Fibroblast of lung (primary cell): ENCODE results near the gene RNF5. TPM values are rescaled to one million over a fixed set of nuclear protein-coding genes. Genes with fewer than 3 reads are reported as not detected.

ENCODE experiments used
- DNase-seq, 2 donors: peaks; one replicate each; pipeline versions ENCODE4 v3.0.0 to v3.0.0-alpha.2; 2010; ENCODE audit warnings: low read depth in 2 of 2
- H2AFZ ChIP-seq: 2 replicates; pipeline ENCODE4 v1.5.1; 2012; ENCODE audit warnings: low read length, control low read depth, inconsistent platforms
- H3K27ac ChIP-seq: 2 replicates; pipeline ENCODE4 v1.5.1; 2011; ENCODE audit warnings: low read length, control low read depth; ENCODE audit not compliant: insufficient read depth
- H3K27me3 ChIP-seq: 2 replicates; pipeline ENCODE4 v1.5.1; 2011; ENCODE audit warnings: mild to moderate bottlenecking, low read length; ENCODE audit not compliant: control insufficient read depth, insufficient read depth
- H3K36me3 ChIP-seq: 2 replicates; pipeline ENCODE4 v1.5.1; 2011; ENCODE audit warnings: low read length; ENCODE audit not compliant: control insufficient read depth, insufficient read depth
- H3K4me1 ChIP-seq: 2 replicates; pipeline ENCODE4 v1.5.1; 2011; ENCODE audit warnings: low read length; ENCODE audit not compliant: control insufficient read depth, insufficient read depth; ENCODE audit errors: extremely low read depth
- H3K4me2 ChIP-seq: 2 replicates; pipeline ENCODE4 v1.5.1; 2011; ENCODE audit warnings: low read length, control low read depth; ENCODE audit not compliant: insufficient read depth; ENCODE audit errors: extremely low read depth
- H3K4me3 ChIP-seq, 4 experiments: fragments of 200-600 bp in 1 of 4; sonication (generic) in 1 of 4; replicated peaks in 1 of 4; 2 replicates each; pipeline ENCODE4 v1.5.1; 2011 to 2016; ENCODE audit warnings: low read length in 4 of 4, low read depth in 3 of 4, mild to moderate bottlenecking in 3 of 4, control low read depth in 2 of 4, inconsistent platforms in 1 of 4, mixed read lengths in 1 of 4; ENCODE audit not compliant: insufficient read depth in 1 of 4; ENCODE audit errors: control extremely low read depth in 1 of 4
- H3K79me2 ChIP-seq: 2 replicates; pipeline ENCODE4 v1.5.1; 2012; ENCODE audit warnings: mild to moderate bottlenecking, low read length, inconsistent platforms; ENCODE audit not compliant: control insufficient read depth, insufficient read depth
- H3K9ac ChIP-seq: 2 replicates; pipeline ENCODE4 v1.5.1; 2011; ENCODE audit warnings: mild to moderate bottlenecking, low read length, control low read depth; ENCODE audit not compliant: insufficient read depth
- H3K9me3 ChIP-seq: 2 replicates; pipeline ENCODE4 v1.5.1; 2012; ENCODE audit warnings: low read depth, low read length; ENCODE audit not compliant: control insufficient read depth, insufficient read depth
- H4K20me1 ChIP-seq: 2 replicates; pipeline ENCODE4 v1.5.1; 2011; ENCODE audit warnings: low read length; ENCODE audit not compliant: control insufficient read depth, insufficient read depth; ENCODE audit errors: extremely low read depth
- CTCF ChIP-seq, 2 donors: IDR thresholded peaks in 1 of 2; conservative IDR thresholded peaks in 1 of 2; 1 replicate in 1 of 2; 2 replicates in 1 of 2; pipeline ENCODE4 v1.5.1; 2011 to 2012; ENCODE audit warnings: low read length in 2 of 2, control low read depth in 1 of 2, inconsistent platforms in 1 of 2, low read depth in 1 of 2, mild to moderate bottlenecking in 1 of 2
- EZH2 ChIP-seq: IDR thresholded peaks from 2 replicates; pipeline ENCODE4 v1.5.1; 2012; ENCODE audit warnings: low read length, control low read depth, mild to moderate bottlenecking; ENCODE audit errors: missing control alignments
- polyA plus RNA-seq, 2 donors: library from polyadenylated mRNA; depleted of rRNA in 1 of 2; stranded (reverse) in 1 of 2; unstranded in 1 of 2; fragments of >200 nt; gene quantifications; 2 replicates each; pipeline ENCODE4 v1.2.1, GENCODE V29; 2011 to 2012; ENCODE audit warnings: missing spikeins in 1 of 2
- total RNA-seq: library from RNA; depleted of rRNA; stranded (reverse); fragments of >200 nt; gene quantifications from 2 replicates; pipeline ENCODE4 v1.2.1, GENCODE V29; 2014

Gene RNF5
- total and polyA plus RNA-seq, 2 donors (not counting 1 experiment from before 2014, with no cell fraction given): 23.9 to 63.4 TPM

- H3K79me2 ChIP-seq: no peaks in the 10 kb centered on the region
- H3K27ac ChIP-seq: no peak overlapping the region
- H3K27me3 ChIP-seq: no peaks in the 10 kb centered on the region
- TF ChIP-seq CTCF (conservative IDR thresholded peaks at IDR 0.05 in 1 of 2, IDR thresholded peaks at IDR 0.05 in 1 of 2; ENCODE audit: low read depth in 1 of 2, low read length in 2 of 2) (peak in 1 of 2 donors; percentile 16), EZH2 (no peak)
- no peak overlapping the region for H3K4me2 ChIP-seq
- DNase-seq: peak; percentile 25 to 47
- H3K4me1 ChIP-seq: peaks cover 13% of the 10 kb centered on the region
- no peak overlapping the region for H3K9ac ChIP-seq
- no peaks in the 10 kb centered on the region for H3K9me3 ChIP-seq
- no peaks in the 10 kb centered on the region for H4K20me1 ChIP-seq
- no peaks in the 10 kb centered on the region for H3K36me3 ChIP-seq
- peak overlapping the region in 1 of 4 experiments; percentile 33 for H3K4me3 ChIP-seq
- H2AFZ ChIP-seq: no peak overlapping the region
Measured at GRCh38 chr6:32148289-32149091, 29.7 kb upstream of the RNF5 start.

GRCh38 chr6:32149092-32149755 lies 29.0 kb upstream of the RNF5 start:
- Histone ChIP-seq H3K27me3 (no peaks in the 10 kb centered on the region), H3K36me3 (no peaks in the 10 kb centered on the region), H3K9ac (no peak overlapping the region), H3K27ac (no peak overlapping the region), H3K4me2 (no peak overlapping the region), H2AFZ (no peak overlapping the region), H3K79me2 (peaks cover under 1% of the 10 kb centered on the region), H3K4me3 (no peak overlapping the region), H3K9me3 (no peaks in the 10 kb centered on the region), H4K20me1 (no peaks in the 10 kb centered on the region), H3K4me1 (peaks cover 13% of the 10 kb centered on the region)
- no peak for TF ChIP-seq EZH2
- TF ChIP-seq CTCF (conservative IDR thresholded peaks at IDR 0.05 in 1 of 2, IDR thresholded peaks at IDR 0.05 in 1 of 2; ENCODE audit: low read depth in 1 of 2, low read length in 2 of 2): no peak
- DNase-seq: no peak
